GM23338 (cell line): ENCODE measurements around the gene HEYL. TPM values are rescaled to one million over a fixed set of nuclear protein-coding genes. Genes with fewer than 3 reads are reported as not detected.

Source experiments
- ATAC-seq: fragments of 200-7000 bp; cut with Tn5 transposase; 3 replicates; pipeline ENCODE4 v1.9.1; 2020
- DNase-seq: peaks from one replicate; pipeline ENCODE4 v3.0.0-alpha.2; 2015; ENCODE audit warnings: low spot score
- H2AFZ ChIP-seq: fragments of 200-600 bp; sonication (generic); 2 replicates; pipeline ENCODE4 v1.8.0; 2016; ENCODE audit warnings: antibody characterized with exemption, mild to moderate bottlenecking, moderate library complexity
- H3F3A ChIP-seq: fragments of 200-600 bp; sonication (generic); replicated peaks from 2 replicates; pipeline ENCODE4 v1.8.0; 2017; ENCODE audit warnings: antibody characterized with exemption, mixed run types, low read depth
- H3K27ac ChIP-seq: fragments of 200-600 bp; sonication (generic); 2 replicates; pipeline ENCODE4 v1.6.1; 2016; ENCODE audit warnings: low read depth
- H3K27me3 ChIP-seq: fragments of 200-600 bp; sonication (generic); 2 replicates; pipeline ENCODE4 v1.8.0; 2016; ENCODE audit warnings: mild to moderate bottlenecking, mixed run types, moderate library complexity; ENCODE audit not compliant: insufficient read depth
- H3K36me3 ChIP-seq: fragments of 200-600 bp; sonication (generic); 2 replicates; pipeline ENCODE4 v1.8.0; 2016; ENCODE audit warnings: mild to moderate bottlenecking; ENCODE audit not compliant: insufficient read depth
- H3K4me1 ChIP-seq: fragments of 200-600 bp; sonication (generic); 2 replicates; pipeline ENCODE4 v1.8.0; 2016; ENCODE audit warnings: mild to moderate bottlenecking, moderate library complexity; ENCODE audit not compliant: insufficient read depth
- H3K4me2 ChIP-seq: fragments of 200-600 bp; sonication (generic); 2 replicates; pipeline ENCODE4 v1.7.1; 2017; ENCODE audit warnings: mixed run types
- H3K4me3 ChIP-seq: fragments of 200-600 bp; sonication (generic); 2 replicates; pipeline ENCODE4 v1.6.1; 2016; ENCODE audit warnings: mixed run types
- H3K79me2 ChIP-seq: fragments of 200-600 bp; sonication (generic); replicated peaks from 2 replicates; pipeline ENCODE4 v1.8.0; 2017; ENCODE audit warnings: mild to moderate bottlenecking; ENCODE audit not compliant: insufficient read depth
- H3K9me2 ChIP-seq: fragments of 200-600 bp; sonication (generic); 2 replicates; pipeline ENCODE4 v1.8.0; 2017; ENCODE audit not compliant: insufficient read depth
- H4K20me1 ChIP-seq: fragments of 200-600 bp; sonication (generic); replicated peaks from 2 replicates; pipeline ENCODE4 v1.8.0; 2017; ENCODE audit warnings: mild to moderate bottlenecking; ENCODE audit not compliant: insufficient read depth
- H3K27ac Mint-ChIP-seq: 2 replicates; pipeline ENCODE4 v1.8.0; 2020; ENCODE audit warnings: inconsistent platforms, mild to moderate bottlenecking, moderate library complexity, mixed read lengths
- H3K27me3 Mint-ChIP-seq: 3 replicates; pipeline ENCODE4 v1.8.0; 2022; ENCODE audit warnings: low read depth, mild to moderate bottlenecking, moderate library complexity, mixed read lengths, inconsistent platforms; ENCODE audit not compliant: insufficient read depth, poor library complexity
- H3K36me3 Mint-ChIP-seq: 3 replicates; pipeline ENCODE4 v1.8.0; 2021; ENCODE audit warnings: low read depth, mild to moderate bottlenecking, inconsistent platforms, moderate library complexity, mixed read lengths
- H3K4me1 Mint-ChIP-seq: 3 replicates; pipeline ENCODE4 v1.8.0; 2020; ENCODE audit warnings: mild to moderate bottlenecking, inconsistent platforms, mixed read lengths
- H3K4me3 Mint-ChIP-seq: 3 replicates; pipeline ENCODE4 v1.8.0; 2021; ENCODE audit warnings: moderate library complexity, mild to moderate bottlenecking, inconsistent platforms, mixed read lengths
- H3K9me3 Mint-ChIP-seq: 3 replicates; pipeline ENCODE4 v1.8.0; 2020; ENCODE audit warnings: moderate library complexity, mild to moderate bottlenecking, inconsistent platforms, mixed read lengths
- CREB1 ChIP-seq: fragments of 250-450 bp; sonication (Bioruptor Pico); IDR thresholded peaks from 2 replicates; pipeline ENCODE4 v1.5.0; 2020; ENCODE audit warnings: low read depth, mild to moderate bottlenecking, moderate library complexity
- CTCF ChIP-seq, 2 experiments: fragments of 200-600 bp in 1 of 2; sonication (generic) in 1 of 2; conservative IDR thresholded peaks; 2 replicates each; pipeline versions ENCODE4 v1.5.1 to v1.6.1; 2016 to 2017; ENCODE audit warnings: antibody characterized with exemption in 2 of 2, low read depth in 2 of 2, mild to moderate bottlenecking in 2 of 2, moderate library complexity in 1 of 2
- ETS1 ChIP-seq: IDR thresholded peaks from 2 replicates; pipeline ENCODE4 v1.6.1; 2016; ENCODE audit warnings: antibody characterized with exemption
- EZH2 ChIP-seq: fragments of 200-600 bp; sonication (generic); IDR thresholded peaks from one replicate; pipeline ENCODE4 v1.8.0; 2017; ENCODE audit warnings: antibody characterized with exemption, mild to moderate bottlenecking, low read depth; ENCODE audit not compliant: unreplicated experiment
- EZH2phosphoT487 ChIP-seq: fragments of 200-600 bp; sonication (generic); IDR thresholded peaks from one replicate; pipeline ENCODE4 v1.8.1; 2018; ENCODE audit warnings: antibody characterized with exemption; ENCODE audit not compliant: unreplicated experiment
- JUNB ChIP-seq: IDR thresholded peaks from one replicate; pipeline ENCODE4 v1.6.1; 2016; ENCODE audit warnings: antibody characterized with exemption; ENCODE audit not compliant: unreplicated experiment
- NANOG ChIP-seq: IDR thresholded peaks from 2 replicates; pipeline ENCODE4 v1.6.1; 2016; ENCODE audit warnings: antibody characterized with exemption, borderline replicate concordance
- STAT1 ChIP-seq: IDR thresholded peaks from one replicate; pipeline ENCODE4 v1.6.1; 2016; ENCODE audit warnings: antibody characterized with exemption; ENCODE audit not compliant: unreplicated experiment
- ZNF114 ChIP-seq: fragments of 250-450 bp; sonication (Bioruptor Pico); IDR thresholded peaks from 2 replicates; pipeline ENCODE4 v1.5.0; 2020; ENCODE audit warnings: mild to moderate bottlenecking, moderate library complexity
- ZNF462 ChIP-seq: fragments of 250-450 bp; sonication (Bioruptor Pico); IDR thresholded peaks from 2 replicates; pipeline ENCODE4 v1.5.0; 2020; ENCODE audit warnings: mild to moderate bottlenecking, moderate library complexity
- polyA plus RNA-seq: library from polyadenylated mRNA; unstranded; fragments of >200 nt; fragmentation: Nextera tagmentation; extraction: Ambion mirVana; gene quantifications from 2 replicates; pipeline ENCODE4 v1.2.1, GENCODE V29; 2016
- total RNA-seq: library from RNA; depleted of rRNA; stranded (reverse); fragments of >200 nt; shearing (Covaris generic); gene quantifications from 2 replicates; pipeline ENCODE4 v1.2.3, GENCODE V29; 2014

HEYL gene
- total and polyA plus RNA-seq, 2 experiments from 2014 or later, result 1.6 to 4.5 TPM

DNA sequence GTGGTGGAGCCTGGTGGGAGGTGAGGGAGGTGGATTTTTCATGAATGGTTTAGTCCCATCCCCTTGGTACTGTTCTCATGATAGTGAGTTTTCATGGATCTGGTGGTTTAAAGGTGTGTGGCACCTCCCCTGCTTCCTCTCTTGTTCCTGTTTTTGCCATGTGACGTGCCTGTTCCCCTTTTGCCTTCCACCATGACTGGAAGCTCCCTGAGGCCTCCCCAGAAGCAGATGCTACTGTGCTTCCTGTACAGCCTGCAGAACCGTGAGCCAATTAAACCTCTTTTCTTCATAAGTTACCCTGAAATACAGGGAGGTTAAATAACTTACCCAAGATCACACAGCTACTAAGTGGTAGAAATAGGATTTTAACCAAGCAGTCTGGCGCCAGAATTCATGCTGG lies 4.3 kb upstream of the HEYL start (continued):
- TF ChIP-seq CTCF (conservative IDR thresholded peaks at IDR 0.05; ENCODE audit: low read depth in 2 of 2) (no peak), EZH2phosphoT487 (no peak), EZH2 (no peak), CREB1 (CRISPR knock-in tag) (no peak), NANOG (no peak), JUNB (no peak), ETS1 (no peak)

- H3K4me3 Mint-ChIP-seq, result no peak overlapping the region
- Histone ChIP-seq H3K36me3 (no peaks in the 10 kb centered on the region), H3K4me3 (no peak overlapping the region), H3K27me3 (peaks cover 48% of the 10 kb centered on the region), H2AFZ (no peak overlapping the region), H4K20me1 (no peaks in the 10 kb centered on the region; the same call in 1 of the 2 replicates), H3K4me1 (peaks cover 10% of the 10 kb centered on the region), H3K4me2 (no peak overlapping the region), H3F3A (0 out of 2 replicates have a peak, but pooled peaks cover 9% of the 10 kb centered on the region), H3K79me2 (no peaks in the 10 kb centered on the region), H3K9me2 (no peaks in the 10 kb centered on the region), H3K27ac (no peak overlapping the region)
- H3K27ac Mint-ChIP-seq, result no peak overlapping the region
- no peak for ATAC-seq
- H3K36me3 Mint-ChIP-seq, result no peaks in the 10 kb centered on the region
- DNase-seq, result no peak
- H3K9me3 Mint-ChIP-seq, result no peaks in the 10 kb centered on the region
- H3K27me3 Mint-ChIP-seq, result peaks cover 39% of the 10 kb centered on the region
- peaks cover 17% of the 10 kb centered on the region for H3K4me1 Mint-ChIP-seq
- TF ChIP-seq ETS1, result no peak
- no peak for TF ChIP-seq STAT1
- TF ChIP-seq JUNB, result no peak
- no peak for TF ChIP-seq CREB1 (CRISPR knock-in tag)
- TF ChIP-seq ZNF462 (CRISPR knock-in tag), result no peak
- no peak for TF ChIP-seq CTCF (conservative IDR thresholded peaks at IDR 0.05; ENCODE audit: low read depth in 2 of 2)
- TF ChIP-seq ZNF114, result no peak
Measured at GRCh38 chr1:39642796-39643195, 3.4 kb upstream of the HEYL start.
